K562 (cell line): ENCODE measurements around the gene ERC2.

ENCODE experiments used
- DMBX1 ChIP-seq: fragments of 250-450 bp; sonication (Bioruptor Pico); IDR thresholded peaks from 2 replicates; pipeline ENCODE4 v1.8.0; 2022; ENCODE audit warnings: inconsistent platforms, mild to moderate bottlenecking, moderate library complexity, borderline replicate concordance
- FOXJ3 ChIP-seq: sonication (generic); formaldehyde crosslinking; IDR thresholded peaks from 2 replicates; pipeline ENCODE4 v1.4.0; 2020; ENCODE audit warnings: mild to moderate bottlenecking, missing genetic modification reagents
- GTF2F1 ChIP-seq: IDR thresholded peaks from 2 replicates; pipeline ENCODE4 v1.6.1; 2011; ENCODE audit warnings: low read depth, low read length, improper control_type of control experiment
- HDGF ChIP-seq: fragments of 450-650 bp; IDR thresholded peaks from 2 replicates; pipeline ENCODE4 v1.6.1; 2016
- HNRNPUL1 ChIP-seq: fragments of 200-400 bp; formaldehyde crosslinking; IDR thresholded peaks from 2 replicates; pipeline ENCODE4 v1.6.1; 2017; ENCODE audit warnings: low read length
- MAFK ChIP-seq: IDR thresholded peaks from 2 replicates; pipeline ENCODE4 v1.6.1; 2011; ENCODE audit warnings: low read length, improper control_type of control experiment
- MEIS2 ChIP-seq: fragments of 450-650 bp; IDR thresholded peaks from 2 replicates; pipeline ENCODE4 v1.6.1; 2014; ENCODE audit warnings: mild to moderate bottlenecking; ENCODE audit not compliant: partially characterized antibody
- POLR2AphosphoS2 ChIP-seq: IDR thresholded peaks from 2 replicates; pipeline ENCODE4 v1.6.1; 2012; ENCODE audit warnings: low read length, improper control_type of control experiment
- RNF2 ChIP-seq: sonication (generic); IDR thresholded peaks from 2 replicates; pipeline ENCODE4 v1.6.1; 2016
- SMARCC2 ChIP-seq: fragments of 450-650 bp; IDR thresholded peaks from 2 replicates; pipeline ENCODE4 v1.6.1; 2017; ENCODE audit warnings: antibody characterized with exemption, moderate library complexity, mild to moderate bottlenecking, low read depth
- SMC3 ChIP-seq: conservative IDR thresholded peaks from 2 replicates; pipeline ENCODE4 v1.6.1; 2011; ENCODE audit warnings: low read depth, low read length, improper control_type of control experiment; ENCODE audit not compliant: insufficient read depth
- TEAD4 ChIP-seq, 2 experiments: sonication (generic) in 1 of 2; formaldehyde crosslinking in 1 of 2; IDR thresholded peaks; 2 replicates each; pipeline versions ENCODE4 v1.6.1 to v1.8.0; 2012 to 2022; ENCODE audit warnings: borderline replicate concordance in 1 of 2, inconsistent platforms in 1 of 2, low read length in 1 of 2, mild to moderate bottlenecking in 1 of 2, missing genetic modification reagents in 1 of 2
- TF ChIP-seq, protein P1 (sequence below), 3 experiments: IDR thresholded peaks in 2 of 3; conservative IDR thresholded peaks in 1 of 3; 2 replicates each; pipeline ENCODE4 v1.5.1; 2011 to 2012; ENCODE audit warnings: low read length in 3 of 3, mild to moderate bottlenecking in 3 of 3, control low read depth in 2 of 3, improper control_type of control experiment in 1 of 3, inconsistent platforms in 1 of 3, low read depth in 1 of 3, mixed read lengths in 1 of 3, moderate library complexity in 1 of 3; ENCODE audit not compliant: insufficient read depth in 2 of 3

DNA sequence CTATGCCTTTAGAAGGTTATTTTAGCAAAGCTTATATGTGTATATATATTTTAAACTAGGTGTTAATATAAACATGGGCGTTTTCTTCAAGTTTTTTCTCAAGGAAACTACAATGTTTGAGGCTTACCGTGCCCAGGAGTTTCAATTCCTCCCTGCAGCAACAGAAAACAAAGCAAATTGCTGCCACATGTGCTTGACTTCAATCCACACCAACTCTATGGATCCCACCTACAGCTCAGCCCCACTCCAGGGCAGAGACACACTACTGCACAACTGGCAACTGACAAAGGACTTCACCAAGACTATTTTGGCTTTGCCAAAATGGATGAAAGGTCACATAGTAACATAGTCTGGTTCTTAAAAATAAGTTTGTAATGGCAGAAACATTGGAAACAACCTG lies 346.6 kb downstream of the ERC2 start:
- TF ChIP-seq RNF2 (no peak), MAFK (no peak), SMARCC2 (no peak), TEAD4 (IDR thresholded peaks at IDR 0.05; ENCODE audit: low read length) (no peak), TEAD4 (CRISPR knock-in tag; IDR thresholded peaks at IDR 0.05; ENCODE audit: borderline replicate concordance) (no peak), MEIS2 (no peak), DMBX1 (CRISPR knock-in tag) (no peak), HNRNPUL1 (no peak), GTF2F1 (no peak), POLR2AphosphoS2 (no peak), HDGF (no peak), SMC3 (no peak), FOXJ3 (no peak)
- TF ChIP-seq, protein P1, sequence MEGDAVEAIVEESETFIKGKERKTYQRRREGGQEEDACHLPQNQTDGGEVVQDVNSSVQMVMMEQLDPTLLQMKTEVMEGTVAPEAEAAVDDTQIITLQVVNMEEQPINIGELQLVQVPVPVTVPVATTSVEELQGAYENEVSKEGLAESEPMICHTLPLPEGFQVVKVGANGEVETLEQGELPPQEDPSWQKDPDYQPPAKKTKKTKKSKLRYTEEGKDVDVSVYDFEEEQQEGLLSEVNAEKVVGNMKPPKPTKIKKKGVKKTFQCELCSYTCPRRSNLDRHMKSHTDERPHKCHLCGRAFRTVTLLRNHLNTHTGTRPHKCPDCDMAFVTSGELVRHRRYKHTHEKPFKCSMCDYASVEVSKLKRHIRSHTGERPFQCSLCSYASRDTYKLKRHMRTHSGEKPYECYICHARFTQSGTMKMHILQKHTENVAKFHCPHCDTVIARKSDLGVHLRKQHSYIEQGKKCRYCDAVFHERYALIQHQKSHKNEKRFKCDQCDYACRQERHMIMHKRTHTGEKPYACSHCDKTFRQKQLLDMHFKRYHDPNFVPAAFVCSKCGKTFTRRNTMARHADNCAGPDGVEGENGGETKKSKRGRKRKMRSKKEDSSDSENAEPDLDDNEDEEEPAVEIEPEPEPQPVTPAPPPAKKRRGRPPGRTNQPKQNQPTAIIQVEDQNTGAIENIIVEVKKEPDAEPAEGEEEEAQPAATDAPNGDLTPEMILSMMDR (IDR thresholded peaks at IDR 0.05 in 2 of 3, conservative IDR thresholded peaks at IDR 0.05 in 1 of 3; ENCODE audit: insufficient read depth in 2 of 3, low read depth in 1 of 3, low read length in 3 of 3) = no peak
